Activated CD4-positive, alpha-beta T cell treated with anti-CD3 and anti-CD28 coated beads, Interleukin-2, amount 50 U/mL, for 4 hours (primary cell): ENCODE data around the gene SLC1A6.
"Not testable (repeated sequence)": the region's sequence is repeated elsewhere in the genome, so short reads cannot be mapped to it uniquely, and the experiment has no call there.

ENCODE experiments used
- DNase-seq, 2 experiments: peaks; one replicate each; pipeline ENCODE4 v3.0.0-alpha.2; 2020

The SLC1A6 gene

GRCh38 chr19:14954071-14954655 lies 25.5 kb downstream of the SLC1A6 start:
- no peak for DNase-seq

- DNase-seq, result no peak
Observed at GRCh38 chr19:14952767-14953166, 26.9 kb downstream of the SLC1A6 start.

GRCh38 chr19:14950421-14950820 lies 29.2 kb downstream of the SLC1A6 start:
- DNase-seq, result no peak

GRCh38 chr19:14949876-14950275 lies 29.8 kb downstream of the SLC1A6 start:
- DNase-seq, result no peak

- not testable (repeated sequence) for DNase-seq
Observed at GRCh38 chr19:14949413-14949812, 30.3 kb downstream of the SLC1A6 start.

GRCh38 chr19:14944456-14944855 lies 35.2 kb downstream of the SLC1A6 start:
- no peak for DNase-seq

- DNase-seq, result no peak
Observed at GRCh38 chr19:14943601-14944000, 36.1 kb downstream of the SLC1A6 start.

- no peak for DNase-seq
Observed at GRCh38 chr19:14941189-14941588, 38.5 kb downstream of the SLC1A6 start, which contains the start of gene OR7C2. Gene OR7C2 (plus strand): TSS chr19:14941489. CDS start chr19:14941489, 0 bp downstream.

GRCh38 chr19:14940266-14940665 lies 39.4 kb downstream of the SLC1A6 start:
- no peak for DNase-seq

GRCh38 chr19:14933506-14933905 lies 46.2 kb downstream of the SLC1A6 start:
- DNase-seq, result no peak

GRCh38 chr19:14916848-14917247 lies 62.8 kb downstream of the SLC1A6 start:
- no peak for DNase-seq

GRCh38 chr19:14915116-14915515 lies 64.5 kb downstream of the SLC1A6 start:
- DNase-seq, result no peak

GRCh38 chr19:14906711-14907110 lies 73.0 kb downstream of the SLC1A6 start:
- DNase-seq, result no peak

GRCh38 chr19:14901675-14902260 lies 77.9 kb downstream of the SLC1A6 start:
- DNase-seq, result no peak
